HG03457 (cell line): ENCODE data around the gene OPN1MW2.
"Not testable (repeated sequence)": the region's sequence is repeated elsewhere in the genome, so short reads cannot be mapped to it uniquely, and the experiment has no call there.

ENCODE experiments used
- ATAC-seq: cut with Tn5 transposase; IDR thresholded peaks from one replicate; pipeline ENCODE4 v1.9.1; 2021; ENCODE audit warnings: moderate number of reproducible peaks; ENCODE audit not compliant: unreplicated experiment

The OPN1MW2 gene

DNA sequence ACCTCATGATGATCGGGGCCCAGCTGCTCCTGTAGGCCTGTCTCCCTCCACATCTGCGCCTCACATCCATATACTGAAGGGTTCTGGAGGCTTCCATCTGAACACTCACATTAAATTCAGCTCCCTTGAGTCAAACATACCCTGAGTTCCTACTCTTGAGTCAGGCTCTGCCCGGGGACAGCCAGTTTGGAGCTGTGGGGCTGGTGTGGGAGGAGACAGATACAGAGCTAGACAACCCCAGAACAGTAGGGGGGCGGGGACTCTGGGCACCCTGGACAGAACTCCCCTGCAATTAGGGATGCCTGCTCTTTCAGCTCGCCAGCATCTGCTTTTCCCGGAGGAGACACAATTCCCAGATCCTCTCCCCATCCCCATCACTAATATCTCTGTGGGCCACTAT is 43.5 kb downstream of the OPN1MW2 start:
- ATAC-seq, result not testable (repeated sequence)

DNA sequence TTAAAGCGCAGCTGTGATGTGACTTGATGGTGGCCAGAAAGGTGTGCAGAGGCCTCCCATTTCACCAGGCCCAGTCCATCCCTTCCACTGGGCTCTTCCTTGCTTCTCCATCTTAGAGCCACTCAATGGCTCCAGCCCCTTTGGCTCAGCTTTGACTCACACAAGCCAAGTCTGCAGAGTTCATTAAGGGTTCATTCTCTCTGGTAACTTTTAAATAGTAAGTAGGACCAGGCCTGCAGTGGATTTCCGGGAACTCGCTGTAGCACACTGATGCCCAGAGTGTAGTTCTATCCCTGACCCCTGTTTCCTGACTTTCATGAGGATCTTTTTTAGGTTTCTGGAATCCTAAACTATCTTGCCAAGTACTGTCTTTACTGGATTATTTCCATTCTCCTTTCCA is 49.7 kb downstream of the OPN1MW2 start:
- ATAC-seq, result not testable (repeated sequence)
